Caco-2 (cell line): ENCODE results near the gene KATNA1. TPM values are rescaled to one million over a fixed set of nuclear protein-coding genes. Genes with fewer than 3 reads are reported as not detected.

ENCODE experiments used
- BruUV-seq: library from RNA; stranded (reverse); fragments of 400-500 nt; replicated peaks from 2 replicates; lab custom pipeline; 2021; lab: Mats Ljungman, UMichigan
- CTCF ChIA-PET: fragments of 300-600 bp; sonication (Branson Sonifier 250); formaldehyde crosslinking; loops from one replicate; lab custom pipeline; 2022; ENCODE audit warnings: antibody characterized with exemption; lab: Charles Lee
- POLR2A ChIA-PET: fragments of 300-600 bp; sonication (Branson Sonifier 250); formaldehyde crosslinking; loops from one replicate; lab custom pipeline; 2022; ENCODE audit warnings: antibody characterized with exemption; lab: Charles Lee
- DNase-seq, 2 experiments: peaks; one replicate each; pipeline versions ENCODE4 v3.0.0 to v3.0.0-alpha.2; 2020 to 2022
- H3K27me3 ChIP-seq: replicated peaks from 2 replicates; pipeline ENCODE4 v1.6.0; 2011; ENCODE audit warnings: low read length; ENCODE audit not compliant: control insufficient read depth, insufficient read depth
- H3K36me3 ChIP-seq: 2 replicates; pipeline ENCODE4 v1.5.1; 2011; ENCODE audit warnings: low read length; ENCODE audit not compliant: control insufficient read depth, insufficient read depth
- H3K4me1 ChIP-seq: fragments of 250-450 bp; sonication (Bioruptor Pico); 2 replicates; pipeline ENCODE4 v1.5.1; 2020; ENCODE audit warnings: mild to moderate bottlenecking
- H3K4me3 ChIP-seq: 2 replicates; pipeline ENCODE4 v1.5.1; 2011; ENCODE audit warnings: low read depth, mild to moderate bottlenecking, control low read depth, low read length
- H3K9me3 ChIP-seq: fragments of 250-450 bp; sonication (Bioruptor Pico); 2 replicates; pipeline ENCODE4 v1.5.1; 2020; ENCODE audit warnings: mild to moderate bottlenecking, moderate library complexity
- H3K27ac Mint-ChIP-seq: one replicate; pipeline ENCODE4 v1.8.0; 2022; ENCODE audit warnings: mixed read lengths; ENCODE audit not compliant: unreplicated experiment
- H3K27me3 Mint-ChIP-seq: one replicate; pipeline ENCODE4 v1.8.0; 2022; ENCODE audit warnings: mixed read lengths; ENCODE audit not compliant: insufficient read depth, unreplicated experiment
- H3K36me3 Mint-ChIP-seq: one replicate; pipeline ENCODE4 v1.8.0; 2022; ENCODE audit warnings: mild to moderate bottlenecking, mixed read lengths; ENCODE audit not compliant: insufficient read depth, unreplicated experiment
- H3K4me1 Mint-ChIP-seq: one replicate; pipeline ENCODE4 v1.8.0; 2022; ENCODE audit warnings: low read depth, mixed read lengths; ENCODE audit not compliant: unreplicated experiment
- H3K4me3 Mint-ChIP-seq: one replicate; pipeline ENCODE4 v1.8.0; 2022; ENCODE audit warnings: mild to moderate bottlenecking, moderate library complexity, mixed read lengths; ENCODE audit not compliant: unreplicated experiment
- H3K9me3 Mint-ChIP-seq: one replicate; pipeline ENCODE4 v1.8.0; 2022; ENCODE audit warnings: mixed read lengths; ENCODE audit not compliant: unreplicated experiment
- CTCF ChIP-seq, 2 experiments: fragments of 200-600 bp in 1 of 2; IDR thresholded peaks; 1 replicate in 1 of 2; 2 replicates in 1 of 2; pipeline versions ENCODE4 v1.5.1 to v1.8.0; 2011 to 2022; ENCODE audit warnings: antibody characterized with exemption in 1 of 2, control low read depth in 1 of 2, inconsistent platforms in 1 of 2, low read depth in 1 of 2, low read length in 1 of 2, mild to moderate bottlenecking in 1 of 2, moderate library complexity in 1 of 2; ENCODE audit not compliant: insufficient read depth in 1 of 2, severe bottlenecking in 1 of 2, unreplicated experiment in 1 of 2
- intact Hi-C: fragments of 100-400 bp; cut with micrococcal nuclease; formaldehyde crosslinking; loops from one replicate; pipeline ENCODE4 v1.10.0; 2022; ENCODE audit not compliant: unreplicated experiment
- total RNA-seq: library from RNA; stranded (reverse); gene quantifications from 2 replicates; pipeline ENCODE4 v1.2.3, GENCODE V29; 2022

Gene KATNA1
- total RNA-seq, 1 experiment from 2014 or later = 19.2 TPM

GRCh38 chr6:149608381-149608982 is 40.0 kb downstream of the KATNA1 start:
- H3K27me3 ChIP-seq = no peaks in the 10 kb centered on the region
- no peak for DNase-seq
- H3K4me1 Mint-ChIP-seq = no peaks in the 10 kb centered on the region
- no peak overlapping the region for H3K4me3 Mint-ChIP-seq
- H3K27me3 Mint-ChIP-seq = no peaks in the 10 kb centered on the region
- intact Hi-C loops = no loop called here
- TF ChIP-seq CTCF (IDR thresholded peaks at IDR 0.05; ENCODE audit: insufficient read depth in 1 of 2, low read depth in 1 of 2, low read length in 1 of 2, severe bottlenecking in 1 of 2, unreplicated experiment in 1 of 2) = no peak
- ChIA-PET POLR2A (no interaction called here), CTCF (no interaction called here)
- no peaks in the 10 kb centered on the region for H3K9me3 Mint-ChIP-seq
- H3K36me3 Mint-ChIP-seq = no peaks in the 10 kb centered on the region
- H3K9me3 ChIP-seq = no peaks in the 10 kb centered on the region
- BruUV-seq = no TSS peak
- H3K4me3 ChIP-seq = no peak overlapping the region
- no peaks in the 10 kb centered on the region for H3K36me3 ChIP-seq
- no peaks in the 10 kb centered on the region for H3K4me1 ChIP-seq
- no peak overlapping the region for H3K27ac Mint-ChIP-seq

GRCh38 chr6:149600508-149600907 is 48.0 kb downstream of the KATNA1 start:
- Histone ChIP-seq H3K36me3 (peaks cover 1% of the 10 kb centered on the region; the same call in 1 of the 2 replicates), H3K27me3 (no peaks in the 10 kb centered on the region), H3K9me3 (no peaks in the 10 kb centered on the region), H3K4me3 (no peak overlapping the region), H3K4me1 (no peaks in the 10 kb centered on the region)
- H3K36me3 Mint-ChIP-seq = no peaks in the 10 kb centered on the region
- intact Hi-C loops = no loop called here
- BruUV-seq = no TSS peak
- no peaks in the 10 kb centered on the region for H3K27me3 Mint-ChIP-seq
- no peak overlapping the region for H3K27ac Mint-ChIP-seq
- H3K9me3 Mint-ChIP-seq = no peaks in the 10 kb centered on the region
- CTCF ChIA-PET = no interaction called here
- DNase-seq = no peak
- POLR2A ChIA-PET = no interaction called here
- H3K4me3 Mint-ChIP-seq = no peak overlapping the region
- TF ChIP-seq CTCF (IDR thresholded peaks at IDR 0.05; ENCODE audit: insufficient read depth in 1 of 2, low read depth in 1 of 2, low read length in 1 of 2, severe bottlenecking in 1 of 2, unreplicated experiment in 1 of 2) = no peak
- no peaks in the 10 kb centered on the region for H3K4me1 Mint-ChIP-seq

GRCh38 chr6:149593408-149593807 is 55.1 kb downstream of the KATNA1 start:
- no peak for TF ChIP-seq CTCF (IDR thresholded peaks at IDR 0.05; ENCODE audit: insufficient read depth in 1 of 2, low read depth in 1 of 2, low read length in 1 of 2, severe bottlenecking in 1 of 2, unreplicated experiment in 1 of 2)
- ChIA-PET POLR2A (no interaction called here), CTCF (interaction anchor here (0.6 kb wide), 1 partner anchor 29 kb away, joined by 13 read pairs; no protein-coding TSS in a partner anchor)
- BruUV-seq = no TSS peak
- Histone ChIP-seq H3K36me3 (no peaks in the 10 kb centered on the region), H3K4me1 (no peaks in the 10 kb centered on the region), H3K9me3 (no peaks in the 10 kb centered on the region), H3K27me3 (no peaks in the 10 kb centered on the region), H3K4me3 (no peak overlapping the region)
- intact Hi-C loops = no loop called here
- DNase-seq = no peak
- Mint-ChIP-seq H3K9me3 (no peaks in the 10 kb centered on the region), H3K4me3 (no peak overlapping the region), H3K27ac (no peak overlapping the region), H3K27me3 (no peaks in the 10 kb centered on the region), H3K4me1 (no peaks in the 10 kb centered on the region), H3K36me3 (peaks cover 22% of the 10 kb centered on the region)
